Osteoblast (primary cell): ENCODE data around the gene ZDHHC11. TPM values are rescaled to one million over a fixed set of nuclear protein-coding genes. Genes with fewer than 3 reads are reported as not detected.

Experiments
- DNase-seq: peaks from one replicate; pipeline ENCODE4 v3.0.0; 2011; ENCODE audit warnings: low spot score, mixed read lengths; ENCODE audit not compliant: insufficient read length; ENCODE audit errors: missing footprints
- H2AFZ ChIP-seq: 2 replicates; pipeline ENCODE4 v1.6.0; 2011; ENCODE audit warnings: mild to moderate bottlenecking, low read length
- H3K27ac ChIP-seq: 2 replicates; pipeline ENCODE4 v1.5.1; 2011; ENCODE audit warnings: mild to moderate bottlenecking, low read depth, low read length, moderate library complexity
- H3K27me3 ChIP-seq: 2 replicates; pipeline ENCODE4 v1.6.0; 2012; ENCODE audit warnings: mild to moderate bottlenecking, control low read depth, inconsistent platforms, low read length, moderate library complexity; ENCODE audit not compliant: insufficient read depth
- H3K36me3 ChIP-seq: 2 replicates; pipeline ENCODE4 v1.5.1; 2011; ENCODE audit warnings: mild to moderate bottlenecking, low read length, control low read depth, moderate library complexity; ENCODE audit not compliant: insufficient read depth
- H3K4me1 ChIP-seq: 2 replicates; pipeline ENCODE4 v1.5.1; 2011; ENCODE audit warnings: mild to moderate bottlenecking, low read length, control low read depth, moderate library complexity; ENCODE audit not compliant: insufficient read depth
- H3K4me2 ChIP-seq: 2 replicates; pipeline ENCODE4 v1.6.0; 2011; ENCODE audit warnings: mild to moderate bottlenecking, low read length; ENCODE audit not compliant: insufficient read depth
- H3K4me3 ChIP-seq: fragments of 200-600 bp; sonication (generic); 3 replicates; pipeline ENCODE4 v1.5.1; 2012; ENCODE audit warnings: mild to moderate bottlenecking, low read length, inconsistent platforms; ENCODE audit not compliant: insufficient read depth
- H3K79me2 ChIP-seq: 2 replicates; pipeline ENCODE4 v1.6.0; 2012; ENCODE audit warnings: mild to moderate bottlenecking, low read length, control low read depth, inconsistent platforms; ENCODE audit not compliant: insufficient read depth
- H3K9me3 ChIP-seq: 2 replicates; pipeline ENCODE4 v1.5.1; 2011; ENCODE audit warnings: low read depth, low read length, control low read depth
- H4K20me1 ChIP-seq: 2 replicates; pipeline ENCODE4 v1.6.0; 2012; ENCODE audit warnings: mild to moderate bottlenecking, low read length, control low read depth; ENCODE audit not compliant: insufficient read depth
- CTCF ChIP-seq: IDR thresholded peaks from 2 replicates; pipeline ENCODE4 v1.5.1; 2011; ENCODE audit warnings: mild to moderate bottlenecking, low read depth, low read length, moderate library complexity; ENCODE audit errors: extremely low read depth
- total RNA-seq: library from RNA; depleted of rRNA; stranded (reverse); fragments of >200 nt; gene quantifications from 2 replicates; pipeline ENCODE4 v1.2.3, GENCODE V29; 2012

ZDHHC11 gene
- total RNA-seq, 1 donor, result 1.8 TPM

- Histone ChIP-seq H3K4me2 (no peak overlapping the region), H3K4me1 (no peaks in the 10 kb centered on the region), H4K20me1 (no peaks in the 10 kb centered on the region), H3K27me3 (no peaks in the 10 kb centered on the region), H3K9me3 (no peaks in the 10 kb centered on the region), H3K4me3 (no peak overlapping the region), H3K27ac (no peak overlapping the region), H2AFZ (no peak overlapping the region), H3K36me3 (no peaks in the 10 kb centered on the region), H3K79me2 (no peaks in the 10 kb centered on the region)
- DNase-seq, result no peak
- no peak for TF ChIP-seq CTCF
These were observed 29.3 kb downstream of the ZDHHC11 start for GRCh38 chr5:821504-821903.

GRCh38 chr5:820245-820644 is 30.5 kb downstream of the ZDHHC11 start:
- Histone ChIP-seq H3K27ac (no peak overlapping the region), H3K36me3 (no peaks in the 10 kb centered on the region), H3K4me1 (no peaks in the 10 kb centered on the region), H3K4me2 (no peak overlapping the region), H3K9me3 (no peaks in the 10 kb centered on the region), H3K27me3 (no peaks in the 10 kb centered on the region), H4K20me1 (no peaks in the 10 kb centered on the region), H3K79me2 (no peaks in the 10 kb centered on the region), H3K4me3 (no peak overlapping the region), H2AFZ (no peak overlapping the region)
- no peak for DNase-seq
- TF ChIP-seq CTCF, result no peak

- Histone ChIP-seq H3K4me2 (no peak overlapping the region), H2AFZ (no peak overlapping the region), H3K4me3 (no peak overlapping the region), H3K4me1 (no peaks in the 10 kb centered on the region), H3K9me3 (no peaks in the 10 kb centered on the region), H3K36me3 (no peaks in the 10 kb centered on the region), H3K27ac (no peak overlapping the region), H4K20me1 (no peaks in the 10 kb centered on the region), H3K79me2 (no peaks in the 10 kb centered on the region), H3K27me3 (no peaks in the 10 kb centered on the region)
- DNase-seq, result no peak
- TF ChIP-seq CTCF, result no peak
These were observed 31.7 kb downstream of the ZDHHC11 start for GRCh38 chr5:819078-819477.

GRCh38 chr5:816176-816575 is 34.6 kb downstream of the ZDHHC11 start:
- Histone ChIP-seq H3K9me3 (no peaks in the 10 kb centered on the region), H3K4me2 (no peak overlapping the region), H3K27ac (no peak overlapping the region), H3K4me1 (no peaks in the 10 kb centered on the region), H3K79me2 (no peaks in the 10 kb centered on the region), H3K4me3 (no peak overlapping the region), H3K27me3 (no peaks in the 10 kb centered on the region), H2AFZ (no peak overlapping the region), H4K20me1 (no peaks in the 10 kb centered on the region), H3K36me3 (no peaks in the 10 kb centered on the region)
- TF ChIP-seq CTCF, result no peak
- DNase-seq, result no peak
